Neural cell (in vitro differentiated cells): ENCODE data around the gene TPBGL. TPM values are rescaled to one million over a fixed set of nuclear protein-coding genes. Genes with fewer than 3 reads are reported as not detected.
A peak's percentile ranks its signal among the peaks of the same experiment; 100 is the strongest.

ENCODE experiments used
- H2AFZ ChIP-seq: fragments of 200-600, 300-800 bp; sonication (generic), shearing (Covaris generic); 2 replicates; pipeline ENCODE4 v1.6.0; 2014; ENCODE audit warnings: low read depth, mild to moderate bottlenecking, antibody characterized with exemption, low read length, moderate library complexity
- H3F3A ChIP-seq: fragments of 200-600 bp; shearing (Covaris generic); 2 replicates; pipeline ENCODE4 v1.6.1; 2016; ENCODE audit warnings: mild to moderate bottlenecking, moderate library complexity, mixed read lengths, antibody characterized with exemption, low read length; ENCODE audit not compliant: insufficient read depth, poor library complexity, severe bottlenecking
- H3K27ac ChIP-seq: fragments of 200-600, 300-800 bp; sonication (generic), shearing (Covaris generic); 2 replicates; pipeline ENCODE4 v1.5.1; 2014; ENCODE audit warnings: mild to moderate bottlenecking, low read length, moderate library complexity
- H3K27me3 ChIP-seq: fragments of 300-800, 200-600 bp; sonication (generic), shearing (Covaris generic); 2 replicates; pipeline ENCODE4 v1.6.0; 2014; ENCODE audit warnings: mild to moderate bottlenecking, low read depth, low read length, moderate library complexity; ENCODE audit not compliant: insufficient read depth
- H3K36me3 ChIP-seq: fragments of 300-800, 200-600 bp; sonication (generic), shearing (Covaris generic); 2 replicates; pipeline ENCODE4 v1.5.1; 2014; ENCODE audit warnings: mild to moderate bottlenecking, antibody characterized with exemption, low read length, moderate library complexity; ENCODE audit not compliant: insufficient read depth
- H3K4me2 ChIP-seq: fragments of 300-800, 200-600 bp; sonication (generic), shearing (Covaris generic); 2 replicates; pipeline ENCODE4 v1.6.0; 2014; ENCODE audit warnings: mild to moderate bottlenecking, low read length
- H3K4me3 ChIP-seq: fragments of 300-800, 200-600 bp; sonication (generic), shearing (Covaris generic); 2 replicates; pipeline ENCODE4 v1.5.1; 2014; ENCODE audit warnings: mild to moderate bottlenecking, low read length, moderate library complexity
- H3K79me2 ChIP-seq: fragments of 200-600 bp; shearing (Covaris generic); replicated peaks from 2 replicates; pipeline ENCODE4 v1.6.0; 2014; ENCODE audit warnings: mild to moderate bottlenecking, low read length, moderate library complexity; ENCODE audit not compliant: insufficient read depth
- H3K9ac ChIP-seq: fragments of 300-800, 200-600 bp; sonication (generic), shearing (Covaris generic); 2 replicates; pipeline ENCODE4 v1.6.1; 2016; ENCODE audit warnings: mild to moderate bottlenecking, low read length, mixed read lengths
- H3K9me2 ChIP-seq: fragments of 200-600 bp; shearing (Covaris generic); 2 replicates; pipeline ENCODE4 v1.6.1; 2016; ENCODE audit warnings: mild to moderate bottlenecking, low read length, mixed read lengths; ENCODE audit not compliant: insufficient read depth
- H3K9me3 ChIP-seq: fragments of 200-600, 300-800 bp; sonication (generic), shearing (Covaris generic); 2 replicates; pipeline ENCODE4 v1.6.1; 2016; ENCODE audit warnings: mild to moderate bottlenecking, mixed run types, low read length, moderate library complexity, mixed read lengths
- H4K20me1 ChIP-seq: fragments of 200-600 bp; shearing (Covaris generic); 2 replicates; pipeline ENCODE4 v1.6.1; 2016; ENCODE audit warnings: mild to moderate bottlenecking, mixed run types; ENCODE audit not compliant: insufficient read depth
- EP300 ChIP-seq: fragments of 450-650 bp; conservative IDR thresholded peaks from 2 replicates; pipeline ENCODE4 v1.6.1; 2014; ENCODE audit warnings: antibody characterized with exemption, mild to moderate bottlenecking, moderate library complexity; ENCODE audit not compliant: poor library complexity, severe bottlenecking
- EZH2 ChIP-seq: fragments of 200-600, 300-800 bp; shearing (Covaris generic), sonication (generic); IDR thresholded peaks from 2 replicates; pipeline ENCODE4 v1.6.1; 2014; ENCODE audit warnings: antibody characterized with exemption, low read length, borderline replicate concordance, mild to moderate bottlenecking; ENCODE audit not compliant: insufficient read depth, poor library complexity, severe bottlenecking
- MXI1 ChIP-seq: fragments of 450-650 bp; conservative IDR thresholded peaks from 2 replicates; pipeline ENCODE4 v1.6.1; 2014; ENCODE audit warnings: antibody characterized with exemption, mild to moderate bottlenecking; ENCODE audit not compliant: poor library complexity, severe bottlenecking
- POLR2AphosphoS5 ChIP-seq: IDR thresholded peaks from 2 replicates; pipeline ENCODE4 v1.6.1; 2012
- RAD21 ChIP-seq: fragments of 450-650 bp; conservative IDR thresholded peaks from 2 replicates; pipeline ENCODE4 v1.6.1; 2014; ENCODE audit warnings: antibody characterized with exemption, mild to moderate bottlenecking, moderate library complexity
- SMC3 ChIP-seq: fragments of 450-650 bp; conservative IDR thresholded peaks from 2 replicates; pipeline ENCODE4 v1.6.1; 2014; ENCODE audit warnings: antibody characterized with exemption, mild to moderate bottlenecking, moderate library complexity; ENCODE audit not compliant: poor library complexity
- polyA minus RNA-seq: library from RNA; depleted of rRNA, polyadenylated mRNA; stranded (reverse); fragments of >200 nt; gene quantifications from 2 replicates; pipeline ENCODE4 v1.2.3, GENCODE V29; 2014
- polyA plus RNA-seq: library from polyadenylated mRNA; depleted of rRNA; stranded (reverse); fragments of >200 nt; gene quantifications from 2 replicates; pipeline ENCODE4 v1.2.3, GENCODE V29; 2014
- TF ChIP-seq, protein P1 (sequence below): fragments of 450-650 bp; IDR thresholded peaks from 2 replicates; pipeline ENCODE4 v1.5.1; 2014; ENCODE audit warnings: antibody characterized with exemption, mild to moderate bottlenecking, moderate library complexity; ENCODE audit not compliant: poor library complexity, severe bottlenecking
- TF ChIP-seq, protein P2 (sequence below): IDR thresholded peaks from 2 replicates; pipeline ENCODE4 v1.6.1; 2012; ENCODE audit warnings: borderline replicate concordance

The TPBGL gene, protein sequence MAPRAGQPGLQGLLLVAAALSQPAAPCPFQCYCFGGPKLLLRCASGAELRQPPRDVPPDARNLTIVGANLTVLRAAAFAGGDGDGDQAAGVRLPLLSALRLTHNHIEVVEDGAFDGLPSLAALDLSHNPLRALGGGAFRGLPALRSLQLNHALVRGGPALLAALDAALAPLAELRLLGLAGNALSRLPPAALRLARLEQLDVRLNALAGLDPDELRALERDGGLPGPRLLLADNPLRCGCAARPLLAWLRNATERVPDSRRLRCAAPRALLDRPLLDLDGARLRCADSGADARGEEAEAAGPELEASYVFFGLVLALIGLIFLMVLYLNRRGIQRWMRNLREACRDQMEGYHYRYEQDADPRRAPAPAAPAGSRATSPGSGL
- polyA plus RNA-seq, result not detected in 2 replicates
- 0.35 and 0.49 TPM in 2 replicates for polyA minus RNA-seq

DNA sequence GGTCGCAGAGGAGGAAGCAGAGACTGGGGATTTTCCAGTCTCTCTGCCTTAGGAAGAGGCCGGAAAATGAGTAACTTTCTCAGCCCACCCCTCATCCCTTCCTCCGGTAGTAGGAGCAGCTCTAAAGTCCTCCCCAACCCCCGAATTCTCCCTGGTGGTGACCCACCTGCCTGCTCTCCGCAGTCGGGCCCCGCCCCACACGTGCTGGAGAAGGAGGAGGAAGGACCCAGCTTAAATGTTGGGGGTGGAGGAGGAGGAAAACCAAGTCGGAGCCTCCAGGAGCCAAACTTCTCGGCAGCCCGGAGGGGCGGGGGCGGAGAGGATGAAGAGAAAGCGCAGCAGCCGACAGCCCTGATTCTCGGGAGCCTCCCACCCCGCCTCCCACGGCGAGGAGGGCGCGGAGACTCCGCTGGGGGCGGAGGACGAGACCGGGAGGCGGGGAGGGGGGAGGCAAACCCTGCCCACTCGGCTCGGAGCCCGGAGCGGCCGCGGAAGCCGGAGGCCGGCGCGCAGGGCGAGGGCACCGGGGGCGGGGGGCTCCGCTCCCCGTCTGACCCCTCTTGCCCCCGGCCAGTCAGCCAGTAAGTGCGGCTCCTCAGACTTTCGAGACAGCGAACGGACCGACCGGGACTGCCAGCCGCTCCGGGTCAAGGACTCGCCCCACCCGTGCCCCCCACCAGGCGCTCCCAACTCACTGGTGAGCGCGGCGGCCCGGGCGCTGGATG, at the start of gene TPBGL:
TSS of gene TPBGL (plus strand) at position 464 of the 725 bp plus-strand sequence. CDS start 276 bp downstream, outside the sequence.
- no peaks in the 10 kb centered on the region for H3K9me3 ChIP-seq
- no peaks in the 10 kb centered on the region for H3K36me3 ChIP-seq
- H3K9ac ChIP-seq, result peak within 1 kb of the TSS; percentile 74
- H3K27ac ChIP-seq, result no peak within 1 kb of the TSS
- peaks cover 47% of the 10 kb centered on the region for H3K27me3 ChIP-seq
- no peaks in the 10 kb centered on the region for H4K20me1 ChIP-seq
- H3K4me3 ChIP-seq, result peak within 1 kb of the TSS; percentile 73
- no peak within 1 kb of the TSS for H2AFZ ChIP-seq
- H3F3A ChIP-seq, result no peaks in the 10 kb centered on the region
- H3K79me2 ChIP-seq, result no peaks in the 10 kb centered on the region
- H3K4me2 ChIP-seq, result peak within 1 kb of the TSS; percentile 53
- H3K9me2 ChIP-seq, result no peaks in the 10 kb centered on the region
- TF ChIP-seq RAD21 (no peak), SMC3 (no peak), MXI1 (no peak), POLR2AphosphoS5 (no peak), EP300 (no peak), EZH2 (no peak)
- TF ChIP-seq, protein P1, sequence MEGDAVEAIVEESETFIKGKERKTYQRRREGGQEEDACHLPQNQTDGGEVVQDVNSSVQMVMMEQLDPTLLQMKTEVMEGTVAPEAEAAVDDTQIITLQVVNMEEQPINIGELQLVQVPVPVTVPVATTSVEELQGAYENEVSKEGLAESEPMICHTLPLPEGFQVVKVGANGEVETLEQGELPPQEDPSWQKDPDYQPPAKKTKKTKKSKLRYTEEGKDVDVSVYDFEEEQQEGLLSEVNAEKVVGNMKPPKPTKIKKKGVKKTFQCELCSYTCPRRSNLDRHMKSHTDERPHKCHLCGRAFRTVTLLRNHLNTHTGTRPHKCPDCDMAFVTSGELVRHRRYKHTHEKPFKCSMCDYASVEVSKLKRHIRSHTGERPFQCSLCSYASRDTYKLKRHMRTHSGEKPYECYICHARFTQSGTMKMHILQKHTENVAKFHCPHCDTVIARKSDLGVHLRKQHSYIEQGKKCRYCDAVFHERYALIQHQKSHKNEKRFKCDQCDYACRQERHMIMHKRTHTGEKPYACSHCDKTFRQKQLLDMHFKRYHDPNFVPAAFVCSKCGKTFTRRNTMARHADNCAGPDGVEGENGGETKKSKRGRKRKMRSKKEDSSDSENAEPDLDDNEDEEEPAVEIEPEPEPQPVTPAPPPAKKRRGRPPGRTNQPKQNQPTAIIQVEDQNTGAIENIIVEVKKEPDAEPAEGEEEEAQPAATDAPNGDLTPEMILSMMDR, result no peak
- TF ChIP-seq, protein P2, sequence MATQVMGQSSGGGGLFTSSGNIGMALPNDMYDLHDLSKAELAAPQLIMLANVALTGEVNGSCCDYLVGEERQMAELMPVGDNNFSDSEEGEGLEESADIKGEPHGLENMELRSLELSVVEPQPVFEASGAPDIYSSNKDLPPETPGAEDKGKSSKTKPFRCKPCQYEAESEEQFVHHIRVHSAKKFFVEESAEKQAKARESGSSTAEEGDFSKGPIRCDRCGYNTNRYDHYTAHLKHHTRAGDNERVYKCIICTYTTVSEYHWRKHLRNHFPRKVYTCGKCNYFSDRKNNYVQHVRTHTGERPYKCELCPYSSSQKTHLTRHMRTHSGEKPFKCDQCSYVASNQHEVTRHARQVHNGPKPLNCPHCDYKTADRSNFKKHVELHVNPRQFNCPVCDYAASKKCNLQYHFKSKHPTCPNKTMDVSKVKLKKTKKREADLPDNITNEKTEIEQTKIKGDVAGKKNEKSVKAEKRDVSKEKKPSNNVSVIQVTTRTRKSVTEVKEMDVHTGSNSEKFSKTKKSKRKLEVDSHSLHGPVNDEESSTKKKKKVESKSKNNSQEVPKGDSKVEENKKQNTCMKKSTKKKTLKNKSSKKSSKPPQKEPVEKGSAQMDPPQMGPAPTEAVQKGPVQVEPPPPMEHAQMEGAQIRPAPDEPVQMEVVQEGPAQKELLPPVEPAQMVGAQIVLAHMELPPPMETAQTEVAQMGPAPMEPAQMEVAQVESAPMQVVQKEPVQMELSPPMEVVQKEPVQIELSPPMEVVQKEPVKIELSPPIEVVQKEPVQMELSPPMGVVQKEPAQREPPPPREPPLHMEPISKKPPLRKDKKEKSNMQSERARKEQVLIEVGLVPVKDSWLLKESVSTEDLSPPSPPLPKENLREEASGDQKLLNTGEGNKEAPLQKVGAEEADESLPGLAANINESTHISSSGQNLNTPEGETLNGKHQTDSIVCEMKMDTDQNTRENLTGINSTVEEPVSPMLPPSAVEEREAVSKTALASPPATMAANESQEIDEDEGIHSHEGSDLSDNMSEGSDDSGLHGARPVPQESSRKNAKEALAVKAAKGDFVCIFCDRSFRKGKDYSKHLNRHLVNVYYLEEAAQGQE, result no peak

DNA sequence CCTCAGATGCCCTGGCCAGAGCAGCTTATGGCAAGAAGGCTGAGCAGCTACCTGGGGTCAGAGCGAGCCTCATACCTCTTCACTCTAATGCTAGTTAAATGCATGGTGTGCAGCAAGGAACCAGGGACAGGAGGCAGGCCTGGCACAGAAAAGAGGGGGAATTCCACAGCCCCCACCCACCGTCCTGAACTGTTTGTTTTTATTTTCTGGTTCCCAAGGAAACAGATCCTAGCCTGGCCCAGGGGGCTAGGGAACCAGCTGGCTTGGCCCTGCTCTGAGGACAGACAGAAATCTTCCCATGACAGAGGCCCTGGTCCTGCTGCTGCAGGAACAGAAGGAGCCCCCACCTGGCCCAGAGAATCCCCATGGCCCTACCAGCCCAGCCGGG, 49.2 kb upstream of the TPBGL start:
- H4K20me1 ChIP-seq, result no peaks in the 10 kb centered on the region
- no peaks in the 10 kb centered on the region for H3K36me3 ChIP-seq
- no peak overlapping the region for H3K4me3 ChIP-seq
- no peak overlapping the region for H3K27ac ChIP-seq
- H3K4me2 ChIP-seq, result no peak overlapping the region
- H3K9me3 ChIP-seq, result no peaks in the 10 kb centered on the region
- no peak for TF ChIP-seq EZH2
- TF ChIP-seq MXI1, result no peak
- TF ChIP-seq EP300, result no peak
- H3K79me2 ChIP-seq, result no peaks in the 10 kb centered on the region
- H3K9me2 ChIP-seq, result no peaks in the 10 kb centered on the region
- H3F3A ChIP-seq, result no peaks in the 10 kb centered on the region
- H3K9ac ChIP-seq, result no peak overlapping the region
- no peak overlapping the region for H2AFZ ChIP-seq
- no peaks in the 10 kb centered on the region for H3K27me3 ChIP-seq
